Frontal cortex (tissue), 4 donors: ENCODE results near the gene TRIM27. TPM values are rescaled to one million over a fixed set of nuclear protein-coding genes. Genes with fewer than 3 reads are reported as not detected.
"Not testable (repeated sequence)": the region's sequence is repeated elsewhere in the genome, so short reads cannot be mapped to it uniquely, and the experiment has no call there.

Source experiments
- DNase-seq, 2 donors: peaks; one replicate each; pipeline ENCODE4 v3.0.0; 2012; ENCODE audit warnings: low spot score in 2 of 2
- FAIRE-seq: peaks from 2 replicates; lab custom pipeline; 2012; peaks lifted over from hg19 to GRCh38; lab: Jason Lieb, UNC
- total RNA-seq: library from RNA; depleted of rRNA; stranded (reverse); fragments of >200 nt; gene quantifications from one replicate; pipeline ENCODE4 v1.2.3, GENCODE V29; 2014
- donor health status: control.
- donor health status: control.
- donor health status: control.

Gene TRIM27
- total RNA-seq, 1 donor from 2014 or later: 75.8 TPM

DNA sequence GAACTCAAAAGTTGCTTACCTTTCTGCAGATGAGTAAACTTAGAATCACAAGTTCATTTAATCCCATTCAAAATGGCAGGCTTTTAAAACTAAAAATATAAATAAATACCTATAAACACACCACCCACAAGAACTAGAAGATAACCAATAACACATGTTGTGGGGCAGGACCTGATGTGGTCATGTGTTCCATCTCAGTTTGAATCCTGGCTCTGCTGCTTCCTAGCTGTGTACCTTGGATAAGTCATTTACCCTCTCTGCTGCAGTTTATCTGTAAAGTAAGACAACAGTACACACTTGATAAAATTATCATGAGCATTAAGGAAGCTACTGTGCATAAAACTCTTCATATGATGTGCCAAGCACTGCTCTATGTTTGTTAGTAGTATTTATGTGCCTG is 22.0 kb downstream of the TRIM27 start:
- FAIRE-seq (no peak), DNase-seq (no peak)

DNA sequence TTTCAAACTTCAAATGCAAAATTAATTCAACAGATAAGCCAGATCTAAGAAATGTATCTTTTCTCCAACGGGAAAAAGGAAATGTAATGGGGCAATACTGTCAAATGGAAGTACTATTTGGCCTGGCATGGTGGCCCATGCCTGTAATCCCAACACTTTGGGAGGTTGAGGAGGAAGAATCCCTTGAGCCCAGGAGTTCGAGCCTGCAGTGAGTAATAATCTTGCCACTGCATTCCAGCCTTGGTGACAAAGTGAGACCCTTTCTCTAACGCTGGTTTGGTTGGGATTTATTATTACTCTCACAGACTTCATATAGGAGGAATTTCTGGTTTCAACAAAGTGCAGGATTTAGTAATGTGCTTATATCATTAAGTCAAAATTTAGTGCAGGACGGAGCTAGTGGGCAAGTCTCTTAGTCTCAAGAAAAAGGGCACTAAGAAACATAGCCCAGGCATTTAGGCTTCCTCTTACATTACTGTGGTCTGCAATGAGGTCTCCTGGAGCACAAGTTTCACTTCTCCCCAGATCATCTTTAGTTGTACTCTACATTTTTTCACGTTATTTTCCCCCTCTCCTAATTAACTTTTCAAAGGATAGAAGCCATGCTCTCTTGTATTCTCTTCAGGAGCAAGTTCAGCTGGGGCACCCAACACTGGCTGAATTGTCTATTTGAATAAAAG is 23.1 kb downstream of the TRIM27 start:
- no peak for FAIRE-seq
- no peak for DNase-seq

DNA sequence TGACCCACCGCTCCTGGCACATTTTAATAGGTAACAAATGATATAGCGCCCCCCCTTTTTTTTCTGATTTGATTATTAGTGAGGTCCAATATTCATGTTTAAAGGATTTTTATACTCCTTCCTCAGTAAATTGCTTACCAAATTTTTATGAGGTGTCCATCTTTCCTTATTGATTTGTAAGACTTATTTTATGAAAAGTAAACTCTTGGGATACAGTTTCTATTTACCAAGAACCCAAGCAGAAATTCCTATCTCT is 25.1 kb downstream of the TRIM27 start:
- FAIRE-seq (no peak), DNase-seq (no peak)

DNA sequence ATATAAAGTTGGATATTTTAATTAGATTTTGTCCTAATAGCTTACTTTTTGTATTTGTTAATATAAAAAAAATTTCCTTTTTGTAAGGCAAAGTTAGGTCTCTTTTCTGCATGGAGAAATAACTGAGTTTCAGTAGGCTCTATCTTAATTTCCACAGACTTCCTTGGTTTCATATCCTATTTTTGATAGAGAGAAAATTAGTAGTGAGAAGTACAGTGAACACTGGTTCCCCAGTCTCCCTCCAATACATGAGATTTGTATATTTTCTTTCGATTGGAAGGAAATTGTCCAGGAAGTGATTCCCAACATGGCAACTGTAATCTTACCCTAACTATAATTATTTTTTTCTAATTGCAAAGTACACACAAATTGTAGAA is 26.4 kb downstream of the TRIM27 start:
- FAIRE-seq (no peak), DNase-seq (no peak)

DNA sequence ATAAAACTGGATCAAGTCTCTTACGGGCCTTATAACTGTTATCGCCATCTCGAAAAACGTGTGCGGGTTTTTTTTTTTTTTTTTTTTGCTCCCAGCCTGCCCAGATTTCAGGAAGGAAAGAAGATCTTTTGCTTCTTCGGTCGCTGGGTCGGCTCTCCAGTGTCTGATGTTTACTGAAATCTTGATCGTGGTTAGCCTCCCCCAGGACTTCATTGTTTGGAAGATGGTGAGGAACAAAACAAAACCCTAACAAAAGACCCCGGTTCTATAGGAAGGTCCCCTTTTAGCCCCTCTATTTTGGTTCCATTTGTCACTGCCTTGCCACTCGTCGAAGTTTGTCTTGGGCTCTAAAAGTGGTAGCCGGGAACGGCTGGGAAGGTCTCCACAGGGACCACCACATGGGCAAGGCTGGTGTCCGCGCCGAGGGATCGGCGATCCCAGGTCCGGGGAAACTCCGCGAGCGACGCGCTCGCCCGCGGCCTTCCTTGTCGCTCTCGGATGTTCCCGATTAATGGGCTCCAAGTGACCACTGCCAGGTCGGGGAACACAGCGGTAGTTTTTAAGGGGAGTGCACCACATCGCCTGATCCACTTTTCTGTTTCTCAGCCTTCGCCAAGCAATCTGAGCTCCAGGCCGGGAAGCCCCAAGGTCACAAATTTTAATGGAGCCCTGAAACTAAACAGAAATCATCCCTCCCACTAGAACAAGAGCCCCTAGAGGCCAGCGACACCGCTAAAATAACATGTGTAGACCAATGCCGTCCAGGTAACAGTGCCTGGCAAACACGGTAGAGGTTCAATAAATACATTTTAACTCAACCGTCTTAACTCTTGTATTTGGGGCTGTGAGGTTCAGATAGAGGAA is 27.0 kb downstream of the TRIM27 start:
- DNase-seq: peak in 1 of 2 donors; percentile 30
- no peak for FAIRE-seq

- peak; percentile 68 to 83 for DNase-seq
- FAIRE-seq: no peak
These were observed 28.5 kb downstream of the TRIM27 start for GRCh38 chr6:28895131-28895812.

DNA sequence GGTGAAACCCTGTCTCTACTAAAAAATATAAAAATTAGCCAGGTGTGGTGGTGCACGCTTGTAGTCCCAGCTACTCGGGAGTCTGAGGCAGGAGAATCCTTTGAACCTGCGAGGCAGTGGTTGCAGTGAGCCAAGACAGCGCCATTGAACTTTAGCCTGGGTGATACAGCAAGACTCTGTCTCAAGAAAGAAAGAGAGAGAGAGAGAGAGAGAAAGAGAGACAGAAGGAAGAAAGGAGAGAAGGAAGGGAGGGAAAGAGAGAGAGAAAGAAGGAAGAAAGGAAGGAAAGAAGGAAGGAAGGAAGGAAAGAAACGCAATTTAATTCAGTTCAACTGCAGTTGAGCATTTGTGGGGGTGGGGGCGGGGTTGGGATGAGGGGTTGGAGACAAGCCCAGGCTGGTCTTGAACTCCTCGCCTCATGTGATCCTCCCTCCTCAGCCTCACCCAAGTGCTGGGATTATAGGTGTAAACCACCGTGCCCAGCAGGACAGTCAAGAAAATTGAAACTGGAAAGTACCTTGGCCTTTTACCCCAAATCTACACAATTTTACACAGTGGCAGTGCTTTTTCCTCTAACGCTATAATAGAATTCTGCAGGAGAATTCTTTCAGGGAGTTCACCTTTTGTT is 30.5 kb downstream of the TRIM27 start:
- FAIRE-seq (no peak), DNase-seq (no peak)

DNA sequence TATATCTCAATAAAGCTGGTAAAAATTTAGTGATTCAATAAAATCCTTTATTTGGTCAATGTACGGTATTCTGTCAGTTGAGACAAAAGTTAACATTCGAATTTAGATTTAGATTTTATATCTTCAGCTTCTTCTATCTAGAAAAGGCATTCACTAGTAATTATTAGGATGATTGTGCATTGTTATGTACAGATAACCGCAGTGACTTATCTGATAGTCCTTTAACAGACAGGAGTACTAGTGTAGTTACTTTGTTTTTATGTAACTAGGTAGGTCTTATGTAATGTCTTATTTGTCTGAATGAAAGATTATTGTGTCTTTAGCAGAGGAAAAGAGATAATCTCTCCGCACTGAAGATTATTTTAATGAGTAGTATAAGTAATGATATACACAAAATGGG is 31.3 kb downstream of the TRIM27 start:
- FAIRE-seq: no peak
- DNase-seq: no peak

DNA sequence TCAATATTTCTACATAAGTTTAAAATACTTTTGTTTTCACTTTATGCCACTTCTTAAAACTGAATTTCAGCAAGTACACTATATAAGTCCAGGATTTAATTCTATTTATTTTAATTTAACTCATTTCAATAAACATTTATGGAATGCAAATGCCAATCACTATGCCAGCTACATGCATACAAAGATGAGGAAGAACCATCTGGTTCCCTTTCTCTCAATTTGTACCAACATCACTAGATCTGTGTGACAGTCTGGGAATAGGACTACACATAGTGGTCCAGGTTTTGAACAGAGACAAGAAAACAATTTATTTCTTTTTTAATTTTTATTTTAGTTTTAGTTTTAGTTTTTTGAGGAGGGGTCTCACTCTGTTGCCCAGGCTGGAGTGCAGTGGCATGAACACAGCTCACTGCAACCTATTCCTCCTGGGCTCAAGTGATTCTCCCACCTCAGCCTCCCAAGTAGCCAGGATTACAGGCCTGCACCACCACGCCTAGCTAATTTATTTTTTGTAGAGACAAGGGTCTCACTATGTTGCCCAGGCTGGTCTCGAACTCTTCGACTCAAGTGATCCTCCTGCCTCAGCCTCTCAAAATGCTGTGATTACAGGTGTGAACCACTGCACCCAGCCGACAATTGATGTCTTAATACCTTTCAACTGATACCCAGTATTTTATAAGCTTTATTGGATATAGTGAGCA is 35.8 kb downstream of the TRIM27 start:
- DNase-seq (no peak), FAIRE-seq (no peak)

- DNase-seq (no peak), FAIRE-seq (no peak)
These were observed 37.7 kb downstream of the TRIM27 start for GRCh38 chr6:28886079-28886439.

- FAIRE-seq: no peak
- DNase-seq: no peak
These were observed 39.2 kb downstream of the TRIM27 start for GRCh38 chr6:28884423-28885131.

GRCh38 chr6:28880894-28881780 is 42.6 kb downstream of the TRIM27 start:
- peak; percentile 92 for FAIRE-seq

DNA sequence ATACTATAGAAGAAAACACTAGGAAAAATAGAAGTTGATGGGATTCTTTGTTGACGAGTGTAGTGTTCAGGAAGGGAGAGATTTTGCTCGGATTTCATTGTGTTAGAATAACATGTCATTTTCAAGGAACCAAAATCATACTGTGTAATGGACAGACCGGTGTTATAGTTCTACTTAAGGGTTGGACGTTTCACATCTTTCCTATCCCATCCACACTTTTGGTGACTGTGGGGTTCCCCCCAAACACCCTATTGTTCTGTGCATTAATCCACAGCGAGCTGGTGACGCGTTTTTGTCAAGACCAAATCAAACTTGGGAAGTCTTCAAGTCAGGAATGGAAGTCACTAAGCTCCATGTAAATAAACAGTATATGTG is 43.3 kb downstream of the TRIM27 start:
- FAIRE-seq (no peak), DNase-seq (no peak)

More at GRCh38 chr6:28880894-28881780, 42.6 kb downstream of the TRIM27 start:
- peak; percentile 64 to 74 for DNase-seq

DNA sequence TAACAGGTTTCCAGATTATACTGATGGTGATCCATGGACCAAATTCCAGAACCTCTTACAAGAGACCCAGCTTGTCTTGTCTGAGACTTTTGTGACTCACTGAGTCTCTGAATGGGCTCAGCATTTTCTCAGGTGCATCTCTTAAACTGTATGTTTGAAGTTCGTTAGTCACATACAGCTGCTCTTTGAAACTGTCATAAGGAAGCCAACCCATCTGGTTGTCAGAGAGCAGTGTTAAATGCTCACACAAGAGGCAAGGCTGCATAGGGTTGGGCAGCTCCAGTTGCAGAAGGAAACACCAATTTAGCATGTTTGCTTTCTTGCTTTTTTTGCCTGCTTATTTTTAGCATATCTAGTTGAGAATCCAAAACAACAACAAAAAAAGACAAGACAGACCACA is 47.1 kb downstream of the TRIM27 start:
- FAIRE-seq: no peak
- DNase-seq: no peak

GRCh38 chr6:28875191-28875747 is 48.5 kb downstream of the TRIM27 start:
- DNase-seq (no peak), FAIRE-seq (no peak)

DNA sequence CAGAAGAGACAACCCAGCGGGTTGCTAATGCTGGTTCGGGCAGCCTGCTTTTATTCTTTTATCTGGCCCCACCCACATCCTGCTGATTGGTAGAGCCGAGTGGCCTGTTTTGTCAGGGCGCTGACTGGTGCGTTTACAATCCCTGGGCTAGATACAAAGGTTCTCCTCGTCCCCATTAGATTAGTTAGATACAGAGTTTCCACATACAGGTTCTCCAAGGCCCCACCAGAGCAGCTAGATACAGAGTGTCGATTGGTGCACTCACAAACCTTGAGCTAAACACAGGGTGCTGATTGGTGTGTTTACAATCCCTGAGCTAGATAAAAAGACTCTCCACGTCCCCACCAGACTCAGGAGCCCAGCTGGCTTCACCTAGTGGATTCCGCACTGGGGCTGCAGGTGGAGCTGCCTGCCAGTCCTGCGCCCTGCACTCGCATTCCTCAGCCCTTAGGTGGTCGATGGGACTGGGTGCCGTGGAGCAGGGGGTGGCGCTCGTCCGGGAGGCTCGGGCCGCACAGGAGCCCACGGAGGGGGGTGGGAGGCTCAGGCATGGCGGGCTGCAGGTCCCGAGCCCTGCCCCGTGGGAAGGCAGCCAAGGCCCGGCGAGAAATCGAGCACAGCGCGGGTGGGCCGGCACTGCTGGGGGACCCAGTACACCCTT is 51.5 kb downstream of the TRIM27 start:
- FAIRE-seq, DNase-seq: not testable (repeated sequence)

DNA sequence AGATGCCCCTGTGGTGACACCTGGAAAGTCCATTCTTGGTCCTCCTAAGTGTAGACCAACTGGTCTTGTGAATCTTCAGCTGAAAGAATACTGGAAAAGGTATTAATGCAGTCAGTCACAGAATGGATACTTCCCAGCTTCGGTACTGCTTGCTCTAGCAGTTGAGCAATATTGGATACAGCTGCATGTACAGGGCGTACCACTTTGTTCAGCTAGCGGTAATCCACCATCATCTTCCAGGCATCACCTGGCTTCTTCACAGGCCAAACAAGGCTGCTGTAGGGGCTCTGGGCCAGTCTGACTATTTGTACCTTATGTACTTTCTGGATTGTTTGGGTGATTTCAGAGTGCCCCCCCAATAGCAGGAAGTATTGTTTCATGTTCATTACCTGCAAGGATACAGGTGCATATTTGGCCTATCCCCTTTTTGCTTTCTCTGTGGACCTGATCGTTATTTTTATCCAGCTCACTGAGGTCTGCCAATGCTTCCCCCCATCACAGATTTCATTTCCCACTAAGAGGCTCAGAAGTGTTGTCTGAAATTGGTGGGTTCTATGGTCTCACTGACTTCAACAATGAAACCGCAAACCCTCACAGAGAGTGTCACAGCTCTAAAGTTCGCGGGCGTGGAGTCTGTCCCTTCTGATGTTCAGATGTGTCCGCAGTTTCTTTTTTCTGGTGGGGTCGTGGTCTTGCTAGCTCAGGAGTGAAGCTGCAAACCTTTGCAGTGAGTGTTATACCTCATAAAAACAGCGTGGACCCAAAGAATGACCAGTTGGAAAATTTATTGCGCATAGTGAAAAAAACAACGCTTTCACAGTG is 52.2 kb downstream of the TRIM27 start:
- FAIRE-seq: no peak
- no peak for DNase-seq
